Measurements from ENCODE around the gene HIVEP3.

HIVEP3 gene

GRCh38 chr1:41773842-41774241 is 144.9 kb downstream of the HIVEP3 start:
- H3K27me3 Mint-ChIP-seq: no peaks in the 10 kb centered on the region
- H3K4me3 Mint-ChIP-seq: no peak overlapping the region
- CTCF ChIA-PET: no interaction called here
- H3K36me3 Mint-ChIP-seq: peaks cover 3% of the 10 kb centered on the region
- no peak for DNase-seq
- no peaks in the 10 kb centered on the region for H3K9me3 Mint-ChIP-seq
- H3K27ac Mint-ChIP-seq: no peak overlapping the region
- peaks cover 8% of the 10 kb centered on the region for H3K4me1 Mint-ChIP-seq

- Mint-ChIP-seq H3K27ac (no peak overlapping the region), H3K4me3 (no peak overlapping the region), H3K27me3 (no peaks in the 10 kb centered on the region), H3K9me3 (no peaks in the 10 kb centered on the region), H3K36me3 (no peaks in the 10 kb centered on the region), H3K4me1 (peaks cover 5% of the 10 kb centered on the region)
- CTCF ChIA-PET: no interaction called here
- no peak for DNase-seq
These were observed 145.6 kb downstream of the HIVEP3 start for GRCh38 chr1:41773144-41773591.

- no peak for DNase-seq
- Mint-ChIP-seq H3K27me3 (peaks cover 8% of the 10 kb centered on the region), H3K9me3 (no peaks in the 10 kb centered on the region), H3K36me3 (peaks cover 2% of the 10 kb centered on the region), H3K4me3 (no peak overlapping the region), H3K4me1 (peaks cover 5% of the 10 kb centered on the region), H3K27ac (no peak overlapping the region)
- CTCF ChIA-PET: no interaction called here
These were observed 149.7 kb downstream of the HIVEP3 start for GRCh38 chr1:41769068-41769467.

DNA sequence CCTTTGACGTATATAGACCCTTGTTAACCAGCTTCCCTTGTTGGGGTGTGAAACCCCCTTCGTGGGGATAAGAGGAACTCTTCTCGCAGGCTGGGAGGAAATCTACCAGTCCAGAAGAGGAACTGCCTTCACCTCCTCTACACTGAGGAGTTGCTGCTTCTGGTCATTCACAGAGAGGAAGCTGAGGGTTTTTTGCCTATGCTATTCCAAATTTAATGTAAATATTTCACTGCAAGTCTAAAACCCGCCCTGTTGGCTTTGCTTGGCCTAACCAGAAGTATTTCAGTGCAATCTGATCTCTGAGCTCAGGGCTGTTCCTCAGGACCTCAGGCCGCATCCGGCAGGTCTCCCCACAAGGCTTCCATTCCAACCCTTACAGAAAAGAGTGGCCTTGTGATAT is 150.1 kb downstream of the HIVEP3 start:
- Mint-ChIP-seq H3K27ac (no peak overlapping the region), H3K4me1 (peaks cover 5% of the 10 kb centered on the region), H3K4me3 (no peak overlapping the region), H3K36me3 (peaks cover 2% of the 10 kb centered on the region), H3K27me3 (peaks cover 10% of the 10 kb centered on the region), H3K9me3 (no peaks in the 10 kb centered on the region)
- CTCF ChIA-PET: interaction anchor here (0.7 kb wide), 1 partner anchor 66 kb away, joined by 3 read pairs; no protein-coding TSS in a partner anchor
- DNase-seq: no peak

DNA sequence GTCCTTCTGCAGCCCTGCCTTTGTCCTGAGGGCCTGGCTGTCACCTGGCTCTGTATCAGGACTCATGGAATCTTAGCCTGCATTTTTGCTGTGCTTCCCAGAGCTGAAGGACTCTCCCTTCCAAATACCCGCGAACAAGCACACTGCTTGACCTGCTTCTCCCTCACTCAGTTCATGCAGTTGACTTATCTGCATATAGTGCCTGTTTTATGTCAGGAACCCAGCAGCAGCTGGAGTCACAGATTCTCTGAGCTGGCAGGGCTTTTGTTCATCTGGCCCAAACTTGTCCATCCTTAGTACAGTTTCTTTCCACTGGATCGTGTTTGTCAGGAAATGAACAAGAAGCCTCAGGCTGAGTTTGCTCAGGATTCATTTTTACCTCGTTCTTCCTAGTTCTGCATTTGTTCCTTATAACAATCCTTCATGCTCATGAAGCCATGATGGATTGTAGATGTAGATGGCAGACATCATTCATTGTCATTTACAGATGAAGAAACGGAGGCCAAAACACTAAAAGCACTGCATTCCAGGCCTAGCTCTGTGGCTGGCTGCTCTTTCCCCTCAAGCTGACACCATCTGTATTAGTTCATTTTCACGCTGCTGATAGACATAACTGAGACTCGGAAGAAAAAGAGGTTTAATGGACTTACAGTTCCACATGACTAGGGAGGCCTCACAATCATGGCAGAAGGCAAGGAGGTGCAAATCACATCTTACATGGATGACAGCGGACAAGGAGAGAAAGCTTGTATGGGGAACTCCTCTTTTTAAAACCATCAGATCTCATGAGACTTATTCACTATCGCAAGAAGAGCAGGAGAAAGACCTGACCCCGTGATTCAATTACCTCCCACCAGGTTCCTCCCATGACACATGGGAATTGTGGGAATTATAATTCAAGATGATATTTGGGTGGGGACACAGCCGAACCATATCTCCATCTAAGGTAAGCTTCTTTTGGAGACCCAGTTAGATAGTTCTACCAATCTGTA is 150.9 kb downstream of the HIVEP3 start:
- no peak overlapping the region for H3K4me3 Mint-ChIP-seq
- peaks cover 5% of the 10 kb centered on the region for H3K4me1 Mint-ChIP-seq
- no peak for DNase-seq
- H3K27me3 Mint-ChIP-seq: peaks cover 16% of the 10 kb centered on the region
- CTCF ChIA-PET: interaction anchor here (0.7 kb wide), 1 partner anchor 65 kb away, joined by 3 read pairs; no protein-coding TSS in a partner anchor
- H3K36me3 Mint-ChIP-seq: peaks cover 2% of the 10 kb centered on the region
- H3K9me3 Mint-ChIP-seq: peaks cover under 1% of the 10 kb centered on the region
- H3K27ac Mint-ChIP-seq: no peak overlapping the region

GRCh38 chr1:41766546-41766945 is 152.2 kb downstream of the HIVEP3 start:
- Mint-ChIP-seq H3K27me3 (peaks cover 18% of the 10 kb centered on the region), H3K4me1 (peaks cover 2% of the 10 kb centered on the region), H3K27ac (no peak overlapping the region), H3K4me3 (no peak overlapping the region), H3K36me3 (peaks cover 6% of the 10 kb centered on the region), H3K9me3 (peaks cover 8% of the 10 kb centered on the region)
- DNase-seq: no peak
- CTCF ChIA-PET: no interaction called here

DNA sequence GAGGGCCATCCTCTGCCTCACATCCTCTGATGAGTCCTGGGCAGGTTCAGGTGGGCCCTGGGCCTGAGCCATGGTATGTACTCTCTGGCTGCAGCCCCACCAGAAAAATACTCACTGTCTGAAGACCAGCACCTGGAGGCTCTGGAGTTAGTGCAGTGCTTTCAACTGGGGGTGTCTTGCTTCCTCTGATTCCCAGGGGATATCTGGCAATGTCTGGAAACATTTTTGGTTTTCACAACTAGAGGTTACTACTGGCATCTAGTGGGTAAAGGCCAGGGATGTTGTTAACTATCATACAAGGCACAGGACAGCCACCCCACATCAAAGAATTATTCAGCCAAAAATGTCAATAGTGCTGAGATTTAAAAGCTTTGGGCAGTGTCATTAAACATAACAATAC is 152.7 kb downstream of the HIVEP3 start:
- CTCF ChIA-PET: no interaction called here
- no peak overlapping the region for H3K27ac Mint-ChIP-seq
- no peak overlapping the region for H3K4me3 Mint-ChIP-seq
- H3K27me3 Mint-ChIP-seq: peaks cover 18% of the 10 kb centered on the region
- no peaks in the 10 kb centered on the region for H3K4me1 Mint-ChIP-seq
- peaks cover 6% of the 10 kb centered on the region for H3K36me3 Mint-ChIP-seq
- no peak for DNase-seq
- H3K9me3 Mint-ChIP-seq: peaks cover 13% of the 10 kb centered on the region

DNA sequence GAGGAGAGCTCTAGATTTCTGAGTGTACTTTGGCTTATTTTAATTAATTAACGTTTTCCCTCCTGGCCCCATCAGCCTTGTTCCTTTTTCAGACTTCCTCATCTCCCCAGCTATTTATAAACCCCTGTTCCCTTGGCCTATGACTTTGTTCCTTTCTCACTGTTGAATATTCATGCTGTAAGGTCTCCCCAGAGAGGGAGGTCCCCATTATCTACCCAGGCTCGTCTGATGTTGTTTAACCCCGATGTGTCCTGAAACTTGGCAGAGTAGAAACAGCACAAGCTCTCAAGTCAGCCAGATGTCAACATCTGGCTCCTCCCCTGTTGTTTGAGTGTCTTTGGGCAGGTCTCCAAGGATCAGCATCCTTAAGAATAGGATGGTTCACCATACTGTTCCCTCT is 153.6 kb downstream of the HIVEP3 start:
- CTCF ChIA-PET: no interaction called here
- Mint-ChIP-seq H3K27me3 (peaks cover 18% of the 10 kb centered on the region), H3K36me3 (peaks cover 6% of the 10 kb centered on the region), H3K4me3 (no peak overlapping the region), H3K9me3 (peaks cover 13% of the 10 kb centered on the region), H3K4me1 (no peaks in the 10 kb centered on the region), H3K27ac (no peak overlapping the region)
- DNase-seq: no peak

- Mint-ChIP-seq H3K36me3 (peaks cover 6% of the 10 kb centered on the region), H3K27ac (no peak overlapping the region), H3K4me1 (no peaks in the 10 kb centered on the region), H3K27me3 (peaks cover 18% of the 10 kb centered on the region), H3K4me3 (no peak overlapping the region), H3K9me3 (peaks cover 14% of the 10 kb centered on the region)
- CTCF ChIA-PET: no interaction called here
- DNase-seq: no peak
These were observed 154.1 kb downstream of the HIVEP3 start for GRCh38 chr1:41764656-41765055.

DNA sequence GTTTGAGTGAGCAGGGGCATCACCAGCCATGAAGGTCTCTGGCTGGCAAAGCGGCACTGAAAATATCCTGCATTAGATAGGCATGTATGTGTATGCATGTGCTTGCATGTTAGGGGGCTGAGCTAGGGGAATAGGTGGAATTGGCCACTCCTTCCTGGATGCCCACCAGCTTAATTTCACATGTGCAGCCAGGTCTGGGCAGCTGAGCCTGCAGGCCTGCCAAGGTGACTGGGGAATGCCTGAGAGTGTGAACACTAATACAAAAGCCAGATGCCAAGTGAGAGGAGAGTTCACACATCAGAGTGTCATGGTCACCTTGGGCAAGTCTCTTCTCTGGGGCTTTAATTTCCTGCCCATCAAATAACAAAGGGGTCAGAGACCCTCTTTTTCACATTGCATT is 155.9 kb downstream of the HIVEP3 start:
- H3K27ac Mint-ChIP-seq: no peak overlapping the region
- H3K4me1 Mint-ChIP-seq: no peaks in the 10 kb centered on the region
- H3K9me3 Mint-ChIP-seq: peaks cover 15% of the 10 kb centered on the region
- CTCF ChIA-PET: no interaction called here
- H3K36me3 Mint-ChIP-seq: peaks cover 3% of the 10 kb centered on the region
- DNase-seq: no peak
- peaks cover 18% of the 10 kb centered on the region for H3K27me3 Mint-ChIP-seq
- no peak overlapping the region for H3K4me3 Mint-ChIP-seq

- H3K4me1 Mint-ChIP-seq: no peaks in the 10 kb centered on the region
- peaks cover 18% of the 10 kb centered on the region for H3K27me3 Mint-ChIP-seq
- peaks cover 15% of the 10 kb centered on the region for H3K9me3 Mint-ChIP-seq
- no peak overlapping the region for H3K27ac Mint-ChIP-seq
- H3K36me3 Mint-ChIP-seq: peaks cover 3% of the 10 kb centered on the region
- H3K4me3 Mint-ChIP-seq: no peak overlapping the region
- CTCF ChIA-PET: no interaction called here
- DNase-seq: no peak
These were observed 156.5 kb downstream of the HIVEP3 start for GRCh38 chr1:41762251-41762650.

- Mint-ChIP-seq H3K36me3 (peaks cover 7% of the 10 kb centered on the region), H3K4me1 (peaks cover 20% of the 10 kb centered on the region), H3K9me3 (peaks cover 15% of the 10 kb centered on the region), H3K27ac (no peak overlapping the region), H3K4me3 (no peak overlapping the region), H3K27me3 (peaks cover 10% of the 10 kb centered on the region)
- CTCF ChIA-PET: no interaction called here
- no peak for DNase-seq
These were observed 159.7 kb downstream of the HIVEP3 start for GRCh38 chr1:41758904-41759548.

GRCh38 chr1:41758500-41758899 is 160.2 kb downstream of the HIVEP3 start:
- CTCF ChIA-PET: no interaction called here
- H3K4me3 Mint-ChIP-seq: no peak overlapping the region
- peaks cover 15% of the 10 kb centered on the region for H3K9me3 Mint-ChIP-seq
- H3K27me3 Mint-ChIP-seq: peaks cover 8% of the 10 kb centered on the region
- peaks cover 25% of the 10 kb centered on the region for H3K4me1 Mint-ChIP-seq
- H3K27ac Mint-ChIP-seq: no peak overlapping the region
- DNase-seq: no peak
- peaks cover 7% of the 10 kb centered on the region for H3K36me3 Mint-ChIP-seq

- CTCF ChIA-PET: interaction anchor here (0.8 to 1.2 kb wide), 3 partner anchors 35 to 234 kb away, joined by 3 to 4 read pairs (median 3); no protein-coding TSS in a partner anchor
- no peak overlapping the region for H3K27ac Mint-ChIP-seq
- no peaks in the 10 kb centered on the region for H3K27me3 Mint-ChIP-seq
- DNase-seq: peak; percentile 51
- no peaks in the 10 kb centered on the region for H3K9me3 Mint-ChIP-seq
- H3K36me3 Mint-ChIP-seq: peaks cover 7% of the 10 kb centered on the region
- peaks cover 62% of the 10 kb centered on the region for H3K4me1 Mint-ChIP-seq
- no peak overlapping the region for H3K4me3 Mint-ChIP-seq
These were observed 164.2 kb downstream of the HIVEP3 start for GRCh38 chr1:41754540-41754939.

Measured in activated naive CD4-positive, alpha-beta T cell treated with anti-CD3 and anti-CD28 coated beads, Interleukin-2, amount 10 ng/mL, durations not matched to agents 7 days and 5 days (primary cell).